Type B pancreatic cell (in vitro differentiated cells): ENCODE results near the gene ZNF571. TPM values are rescaled to one million over a fixed set of nuclear protein-coding genes. Genes with fewer than 3 reads are reported as not detected.

ENCODE experiments used
- DNase-seq: peaks from one replicate; pipeline ENCODE4 v3.0.0; 2021; ENCODE audit warnings: mixed read lengths; ENCODE audit not compliant: unreplicated experiment; ENCODE audit errors: extremely low spot score
- H3K27ac Mint-ChIP-seq: 2 replicates; pipeline ENCODE4 v1.8.0; 2021; ENCODE audit warnings: mild to moderate bottlenecking, mixed read lengths
- H3K27me3 Mint-ChIP-seq: 2 replicates; pipeline ENCODE4 v1.8.0; 2021; ENCODE audit warnings: mixed read lengths
- H3K36me3 Mint-ChIP-seq: 2 replicates; pipeline ENCODE4 v1.8.0; 2021; ENCODE audit warnings: mixed read lengths
- H3K4me1 Mint-ChIP-seq: one replicate; pipeline ENCODE4 v1.8.0; 2021; ENCODE audit warnings: mixed read lengths; ENCODE audit not compliant: unreplicated experiment
- H3K4me3 Mint-ChIP-seq: 2 replicates; pipeline ENCODE4 v1.8.0; 2021; ENCODE audit warnings: mild to moderate bottlenecking, mixed read lengths
- H3K9me3 Mint-ChIP-seq: 2 replicates; pipeline ENCODE4 v1.8.0; 2021; ENCODE audit warnings: mixed read lengths
- total RNA-seq: library from RNA; stranded (reverse); gene quantifications from 2 replicates; pipeline ENCODE4 v1.2.1, GENCODE V29; 2021; ENCODE audit warnings: low replicate concordance
- TF ChIP-seq, protein P1 (sequence below): fragments of 200-600 bp; sonication (generic); conservative IDR thresholded peaks from 2 replicates; pipeline ENCODE4 v1.5.0; 2021; ENCODE audit warnings: antibody characterized with exemption, mild to moderate bottlenecking

The ZNF571 gene
- total RNA-seq, 1 donor from 2014 or later: 4.4 TPM

GRCh38 chr19:37537391-37537947 is 57.1 kb downstream of the ZNF571 start:
- TF ChIP-seq, protein P1, sequence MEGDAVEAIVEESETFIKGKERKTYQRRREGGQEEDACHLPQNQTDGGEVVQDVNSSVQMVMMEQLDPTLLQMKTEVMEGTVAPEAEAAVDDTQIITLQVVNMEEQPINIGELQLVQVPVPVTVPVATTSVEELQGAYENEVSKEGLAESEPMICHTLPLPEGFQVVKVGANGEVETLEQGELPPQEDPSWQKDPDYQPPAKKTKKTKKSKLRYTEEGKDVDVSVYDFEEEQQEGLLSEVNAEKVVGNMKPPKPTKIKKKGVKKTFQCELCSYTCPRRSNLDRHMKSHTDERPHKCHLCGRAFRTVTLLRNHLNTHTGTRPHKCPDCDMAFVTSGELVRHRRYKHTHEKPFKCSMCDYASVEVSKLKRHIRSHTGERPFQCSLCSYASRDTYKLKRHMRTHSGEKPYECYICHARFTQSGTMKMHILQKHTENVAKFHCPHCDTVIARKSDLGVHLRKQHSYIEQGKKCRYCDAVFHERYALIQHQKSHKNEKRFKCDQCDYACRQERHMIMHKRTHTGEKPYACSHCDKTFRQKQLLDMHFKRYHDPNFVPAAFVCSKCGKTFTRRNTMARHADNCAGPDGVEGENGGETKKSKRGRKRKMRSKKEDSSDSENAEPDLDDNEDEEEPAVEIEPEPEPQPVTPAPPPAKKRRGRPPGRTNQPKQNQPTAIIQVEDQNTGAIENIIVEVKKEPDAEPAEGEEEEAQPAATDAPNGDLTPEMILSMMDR: no peak
- no peak for DNase-seq
- peaks cover 45% of the 10 kb centered on the region for H3K36me3 Mint-ChIP-seq
- peaks cover 17% of the 10 kb centered on the region for H3K9me3 Mint-ChIP-seq
- no peak overlapping the region for H3K4me3 Mint-ChIP-seq
- H3K4me1 Mint-ChIP-seq: no peaks in the 10 kb centered on the region
- no peak overlapping the region for H3K27ac Mint-ChIP-seq
- no peaks in the 10 kb centered on the region for H3K27me3 Mint-ChIP-seq

DNA sequence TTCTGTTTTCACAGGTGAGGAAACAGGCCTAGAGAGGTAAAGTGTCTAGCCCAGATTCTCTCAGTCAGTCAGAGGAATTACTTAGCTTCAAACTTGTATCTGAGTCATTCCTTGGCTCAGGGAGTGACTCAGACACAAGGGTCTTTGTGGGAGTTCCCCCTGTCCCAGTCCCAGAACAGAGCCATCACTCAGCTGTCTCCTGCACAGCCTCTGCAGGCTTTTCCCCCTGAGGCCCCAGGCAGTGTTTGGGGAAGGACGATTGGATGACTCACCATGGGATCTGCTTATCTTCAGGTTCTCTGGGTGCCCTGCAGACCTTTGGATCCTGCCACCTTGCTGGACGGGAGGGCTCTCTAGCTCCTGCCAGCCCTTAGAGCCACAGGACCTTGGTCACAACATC is 74.7 kb downstream of the ZNF571 start:
- H3K4me3 Mint-ChIP-seq: no peak overlapping the region
- H3K27me3 Mint-ChIP-seq: no peaks in the 10 kb centered on the region
- H3K9me3 Mint-ChIP-seq: no peaks in the 10 kb centered on the region

More for the DNA sequence above, 74.7 kb downstream of the ZNF571 start:
- DNase-seq: no peak
- TF ChIP-seq, protein P1: no peak
- peaks cover 51% of the 10 kb centered on the region for H3K36me3 Mint-ChIP-seq
- no peak overlapping the region for H3K27ac Mint-ChIP-seq
- H3K4me1 Mint-ChIP-seq: no peaks in the 10 kb centered on the region

Other genes starting within 250 kb of the ZNF571 start
- 6.5 and 8.7 TPM in 2 replicates for gene ZNF527, start 223.7 kb downstream of the ZNF571 start, total RNA-seq
- gene ZNF569, start 127.3 kb downstream of the ZNF571 start, total RNA-seq: 1.4 and 8.3 TPM in 2 replicates
- 6.6 and 9.2 TPM in 2 replicates for gene ZNF570, start 125.4 kb downstream of the ZNF571 start, total RNA-seq
- 13.6 and 20.5 TPM in 2 replicates for gene ZNF793, start 87.9 kb downstream of the ZNF571 start, total RNA-seq
- 1.1 and 2.3 TPM in 2 replicates for gene ZNF540, start 84 bp upstream of the ZNF571 start, total RNA-seq
- gene ZFP30, start 60.7 kb upstream of the ZNF571 start, total RNA-seq: 14.5 and 28.1 TPM in 2 replicates
- gene ZNF607, start 125.0 kb upstream of the ZNF571 start, total RNA-seq: 24.0 and 24.1 TPM in 2 replicates
- 8.9 and 12.5 TPM in 2 replicates for gene ZNF573, start 184.8 kb upstream of the ZNF571 start, total RNA-seq